HCT116 (cell line): ENCODE results near the gene PCID2. TPM values are rescaled to one million over a fixed set of nuclear protein-coding genes. Genes with fewer than 3 reads are reported as not detected.

ENCODE experiments used
- ATAC-seq: fragments of 200-7000 bp; cut with Tn5 transposase; 2 replicates; pipeline ENCODE4 v1.9.1; 2020; ENCODE audit warnings: mild to moderate bottlenecking, moderate library complexity
- BruUV-seq: library from RNA; stranded (reverse); fragments of 400-500 nt; replicated peaks from 2 replicates; lab custom pipeline; 2021; lab: Mats Ljungman, UMichigan
- CTCF ChIA-PET: fragments of 300-600 bp; sonication (Branson Sonifier 250); formaldehyde crosslinking; loops from one replicate; lab custom pipeline; 2021; ENCODE audit warnings: antibody characterized with exemption; lab: Charles Lee
- POLR2A ChIA-PET: fragments of 300-600, 350-600 bp; sonication (Branson Sonifier 250); formaldehyde crosslinking; loops from one replicate; lab custom pipeline; 2021; ENCODE audit warnings: antibody characterized with exemption; lab: Charles Lee
- RAD21 ChIA-PET, 2 experiments: fragments of 300-600 bp; sonication (Branson Sonifier 250); formaldehyde crosslinking; loops; one replicate each; lab custom pipeline; 2023; ENCODE audit warnings: low total read pairs in 2 of 2; ENCODE audit not compliant: uncharacterized antibody in 2 of 2, unreplicated experiment in 2 of 2, low non-redundant PET in 1 of 2; lab: Charles Lee
- DNase-seq: peaks from one replicate; pipeline ENCODE4 v3.0.0-alpha.2; 2010; ENCODE audit warnings: low read depth, low spot score
- H2AFZ ChIP-seq: fragments of 200-600 bp; shearing (Covaris generic), sonication (generic); 2 replicates; pipeline ENCODE4 v1.6.1; 2017; ENCODE audit warnings: low read depth, mixed run types, mixed read lengths, antibody characterized with exemption, low read length; ENCODE audit not compliant: poor library complexity, severe bottlenecking
- H3K27ac ChIP-seq: 2 replicates; pipeline ENCODE4 v1.5.1; 2012; ENCODE audit warnings: low read depth, low read length
- H3K27me3 ChIP-seq: fragments of 200-600 bp; sonication (generic); 2 replicates; pipeline ENCODE4 v1.6.1; 2016; ENCODE audit warnings: mixed run types, low read length, mixed read lengths; ENCODE audit not compliant: insufficient read depth
- H3K36me3 ChIP-seq, 2 experiments: fragments of 200-500 bp in 1 of 2; fragments of 200-600 bp in 1 of 2; sonication (Bioruptor generic) in 1 of 2; sonication (generic) in 1 of 2; 2 replicates each; pipeline versions ENCODE4 v1.5.1 to v1.6.1; 2014 to 2016; ENCODE audit warnings: low read length in 2 of 2, inconsistent platforms in 1 of 2, mixed read lengths in 1 of 2, mixed run types in 1 of 2; ENCODE audit not compliant: insufficient read depth in 2 of 2, control insufficient read depth in 1 of 2
- H3K4me1 ChIP-seq, 2 experiments: fragments of 200-600 bp in 1 of 2; sonication (generic) in 1 of 2; 2 replicates each; pipeline versions ENCODE4 v1.5.1 to v1.6.1; 2012 to 2017; ENCODE audit warnings: low read length in 2 of 2, inconsistent platforms in 1 of 2, mild to moderate bottlenecking in 1 of 2, mixed read lengths in 1 of 2, mixed run types in 1 of 2, moderate library complexity in 1 of 2; ENCODE audit not compliant: insufficient read depth in 2 of 2, control insufficient read depth in 1 of 2
- H3K4me2 ChIP-seq: fragments of 200-600 bp; sonication (generic); 2 replicates; pipeline ENCODE4 v1.6.1; 2017; ENCODE audit warnings: mixed run types, low read length, mixed read lengths
- H3K4me3 ChIP-seq, 2 experiments: fragments of 200-600 bp in 1 of 2; sonication (generic) in 1 of 2; replicated peaks in 1 of 2; 2 replicates each; pipeline ENCODE4 v1.5.1; 2011 to 2016; ENCODE audit warnings: low read length in 2 of 2, control low read depth in 1 of 2, low read depth in 1 of 2, mild to moderate bottlenecking in 1 of 2, mixed read lengths in 1 of 2, mixed run types in 1 of 2
- H3K79me2 ChIP-seq: fragments of 200-600 bp; sonication (generic); 2 replicates; pipeline ENCODE4 v1.6.1; 2017; ENCODE audit warnings: mild to moderate bottlenecking, mixed run types, low read length, moderate library complexity, mixed read lengths; ENCODE audit not compliant: insufficient read depth
- H3K9ac ChIP-seq: fragments of 200-600 bp; sonication (generic); 2 replicates; pipeline ENCODE4 v1.6.1; 2016; ENCODE audit warnings: low read length, mixed read lengths
- H3K9me2 ChIP-seq: fragments of 200-600 bp; sonication (generic), shearing (Covaris generic); 2 replicates; pipeline ENCODE4 v1.6.1; 2017; ENCODE audit warnings: mixed run types, mild to moderate bottlenecking, moderate library complexity; ENCODE audit not compliant: insufficient read depth
- H3K9me3 ChIP-seq, 2 experiments: fragments of 200-500 bp in 1 of 2; fragments of 200-600 bp in 1 of 2; sonication (Bioruptor generic) in 1 of 2; sonication (generic) in 1 of 2; 2 replicates each; pipeline ENCODE4 v1.6.1; 2014 to 2017; ENCODE audit warnings: low read length in 2 of 2, mixed read lengths in 2 of 2, inconsistent platforms in 1 of 2, low read depth in 1 of 2, mild to moderate bottlenecking in 1 of 2, mixed run types in 1 of 2, moderate library complexity in 1 of 2; ENCODE audit not compliant: control insufficient read depth in 1 of 2, insufficient read depth in 1 of 2
- H4K20me1 ChIP-seq: fragments of 200-600 bp; sonication (generic), shearing (Covaris generic); 2 replicates; pipeline ENCODE4 v1.6.1; 2017; ENCODE audit warnings: mixed run types, mild to moderate bottlenecking, moderate library complexity; ENCODE audit not compliant: insufficient read depth
- ELF1 ChIP-seq: IDR thresholded peaks from 2 replicates; pipeline ENCODE4 v1.6.1; 2012; ENCODE audit warnings: low read depth, borderline replicate concordance
- EZH2phosphoT487 ChIP-seq: fragments of 200-600 bp; IDR thresholded peaks from 2 replicates; pipeline ENCODE4 v1.6.1; 2018; ENCODE audit warnings: antibody characterized with exemption, borderline replicate concordance
- POLR2A ChIP-seq: IDR thresholded peaks from 2 replicates; pipeline ENCODE4 v1.7.0; 2011; ENCODE audit warnings: borderline replicate concordance; ENCODE audit not compliant: insufficient read depth, insufficient read length; ENCODE audit errors: extremely low read depth
- POLR2AphosphoS5 ChIP-seq: IDR thresholded peaks from 2 replicates; pipeline ENCODE4 v1.6.1; 2011; ENCODE audit warnings: mild to moderate bottlenecking, low read depth, low read length, moderate library complexity
- SIN3A ChIP-seq: IDR thresholded peaks from 2 replicates; pipeline ENCODE4 v1.6.1; 2012; ENCODE audit warnings: low read depth
- SP1 ChIP-seq: IDR thresholded peaks from 2 replicates; pipeline ENCODE4 v1.6.1; 2012; ENCODE audit warnings: low read depth
- SRF ChIP-seq: IDR thresholded peaks from 2 replicates; pipeline ENCODE4 v1.6.1; 2012; ENCODE audit warnings: low read depth
- TCF7L2 ChIP-seq: IDR thresholded peaks from 2 replicates; pipeline ENCODE4 v1.7.0; 2011; ENCODE audit warnings: borderline replicate concordance, inconsistent platforms; ENCODE audit not compliant: insufficient read depth, insufficient read length; ENCODE audit errors: extremely low read depth
- YY1 ChIP-seq: IDR thresholded peaks from 2 replicates; pipeline ENCODE4 v1.6.1; 2011; ENCODE audit warnings: low read length, low read depth, moderate library complexity, mild to moderate bottlenecking; ENCODE audit not compliant: insufficient replicate concordance; ENCODE audit errors: extremely low read depth
- ZFX ChIP-seq: fragments of 450-650 bp; IDR thresholded peaks from 2 replicates; pipeline ENCODE4 v1.6.1; 2017
- ZNF274 ChIP-seq: fragments of 200-500 bp; sonication (Bioruptor generic); IDR thresholded peaks from 2 replicates; pipeline ENCODE4 v1.6.1; 2014; ENCODE audit warnings: mild to moderate bottlenecking, low read depth, low read length, inconsistent platforms
- intact Hi-C: fragments of 100-400 bp; cut with micrococcal nuclease; formaldehyde crosslinking; loops from 2 replicates; pipeline ENCODE4 v1.10.0; 2022
- total RNA-seq: library from RNA; stranded (reverse); gene quantifications from one replicate; pipeline ENCODE4 v1.2.1, GENCODE V29; 2021; ENCODE audit not compliant: unreplicated experiment
- TF ChIP-seq, protein P1 (sequence below): IDR thresholded peaks from 2 replicates; pipeline ENCODE4 v1.6.1; 2012

The PCID2 gene
- total RNA-seq, 1 experiment from 2014 or later = 73.3 TPM

DNA sequence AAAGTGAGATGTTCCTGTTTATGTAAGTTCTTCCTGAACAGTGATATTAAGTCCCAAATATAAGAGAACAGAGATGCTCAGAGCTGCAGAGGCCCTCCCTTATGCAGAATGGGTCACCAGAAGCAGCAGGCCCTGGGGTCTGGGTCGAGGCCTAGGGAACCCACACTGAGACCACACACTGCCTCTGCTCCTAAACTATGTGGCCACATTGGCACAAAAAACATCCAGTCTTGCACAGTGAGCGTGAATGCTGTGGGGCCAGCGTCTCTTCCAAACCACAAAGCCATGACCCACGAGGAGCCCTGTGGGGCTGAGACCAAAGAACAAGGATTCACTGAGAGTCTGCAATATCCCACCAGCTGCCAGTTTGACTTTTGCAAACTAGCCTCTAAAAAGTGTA lies 26.4 kb downstream of the PCID2 start:
- Histone ChIP-seq H3K4me2 (no peak overlapping the region), H2AFZ (no peak overlapping the region), H3K79me2 (peaks cover 37% of the 10 kb centered on the region), H3K36me3 (peaks cover 59 to 62% of the 10 kb centered on the region in 2 experiments), H3K4me3 (no peak overlapping the region), H3K9me2 (no peaks in the 10 kb centered on the region), H3K9ac (no peak overlapping the region), H3K27me3 (no peaks in the 10 kb centered on the region), H3K9me3 (no peaks in the 10 kb centered on the region), H3K4me1 (peaks cover 8 to 10% of the 10 kb centered on the region in 2 experiments)
- no TSS peak for BruUV-seq
- intact Hi-C loops = no loop called here
- CTCF ChIA-PET = no interaction called here
- RAD21 ChIA-PET = no interaction called here
- ATAC-seq = no peak
- POLR2A ChIA-PET = no interaction called here
- DNase-seq = no peak
- TF ChIP-seq POLR2A = no peak
- TF ChIP-seq ZNF274 = no peak
- no peak for TF ChIP-seq YY1
- TF ChIP-seq SP1 = no peak
- TF ChIP-seq SRF = no peak
- no peak for TF ChIP-seq SIN3A
- no peak for TF ChIP-seq POLR2AphosphoS5
- TF ChIP-seq ELF1 = no peak
- TF ChIP-seq, protein P1, sequence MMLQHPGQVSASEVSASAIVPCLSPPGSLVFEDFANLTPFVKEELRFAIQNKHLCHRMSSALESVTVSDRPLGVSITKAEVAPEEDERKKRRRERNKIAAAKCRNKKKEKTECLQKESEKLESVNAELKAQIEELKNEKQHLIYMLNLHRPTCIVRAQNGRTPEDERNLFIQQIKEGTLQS = no peak
- TF ChIP-seq EZH2phosphoT487 = no peak
- TF ChIP-seq TCF7L2 = no peak
- TF ChIP-seq ZFX = no peak
- TF ChIP-seq, all 23 proteins: peak for 0
- H4K20me1 ChIP-seq = no peaks in the 10 kb centered on the region
- H3K27ac ChIP-seq = no peak overlapping the region
